NCI-H1417 (cell line): ENCODE data around the gene GBE1.

Source experiments
- DNase-seq, 3 experiments: peaks; one replicate each; lab custom pipeline; 2025; lab: John Stamatoyannopoulos, UW

Gene GBE1

DNA sequence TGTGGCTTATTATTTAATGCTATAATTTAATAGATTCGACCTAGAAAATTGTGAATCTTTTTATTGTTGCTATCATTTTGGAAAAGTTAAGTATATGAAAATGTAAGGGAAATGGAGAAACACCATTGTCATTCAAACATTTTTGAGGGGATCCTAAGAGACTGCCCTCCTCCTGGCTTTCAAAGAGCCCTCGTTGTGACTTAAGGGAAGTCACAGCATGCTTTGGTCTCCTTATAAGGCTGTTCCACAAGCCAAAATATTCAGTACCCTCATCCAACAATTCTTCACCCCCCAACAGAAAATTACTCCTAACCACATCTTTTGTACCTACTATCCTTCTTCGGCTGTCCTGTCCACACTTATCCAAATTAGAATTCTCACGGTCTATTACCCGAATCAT is 140.2 kb downstream of the GBE1 start:
- no peak for DNase-seq

DNA sequence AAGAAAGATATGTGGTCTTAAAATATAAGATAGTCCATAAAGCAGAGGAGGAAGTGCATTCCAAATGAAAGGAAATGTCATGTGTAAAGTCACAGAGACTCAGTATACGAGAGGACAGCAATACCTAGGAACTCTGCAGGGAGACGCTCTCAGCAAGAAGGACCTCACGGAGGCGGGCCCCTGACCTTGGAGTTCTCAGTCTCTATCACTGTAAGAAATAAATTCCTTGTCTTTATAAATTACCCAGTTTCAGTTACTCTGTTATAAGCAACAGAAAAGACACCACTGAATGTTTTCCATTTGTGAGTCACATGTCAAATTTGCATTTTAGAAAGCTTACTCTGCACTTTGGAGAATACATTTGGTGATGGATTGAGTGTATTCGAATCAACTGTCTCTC is 140.6 kb downstream of the GBE1 start:
- DNase-seq, result no peak

DNA sequence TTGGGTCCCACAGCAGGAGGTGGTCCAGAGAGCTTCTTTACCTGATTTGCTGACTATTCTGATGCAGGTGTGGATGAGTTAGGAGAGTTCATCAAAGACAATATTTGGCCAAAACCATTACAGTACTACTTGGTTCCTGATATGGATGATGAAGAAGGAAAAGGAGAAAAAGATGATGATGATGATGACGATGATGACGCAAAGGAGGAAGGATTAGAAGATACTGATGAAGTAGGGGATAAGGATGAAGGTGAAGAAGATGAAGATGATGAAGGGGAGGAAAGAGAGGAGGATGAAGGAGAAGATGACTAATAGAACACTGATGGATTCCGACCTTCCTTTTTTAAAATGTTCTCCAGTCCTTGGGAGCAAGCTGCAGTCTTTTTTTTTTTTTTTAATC is 148.7 kb downstream of the GBE1 start:
- no peak for DNase-seq

DNA sequence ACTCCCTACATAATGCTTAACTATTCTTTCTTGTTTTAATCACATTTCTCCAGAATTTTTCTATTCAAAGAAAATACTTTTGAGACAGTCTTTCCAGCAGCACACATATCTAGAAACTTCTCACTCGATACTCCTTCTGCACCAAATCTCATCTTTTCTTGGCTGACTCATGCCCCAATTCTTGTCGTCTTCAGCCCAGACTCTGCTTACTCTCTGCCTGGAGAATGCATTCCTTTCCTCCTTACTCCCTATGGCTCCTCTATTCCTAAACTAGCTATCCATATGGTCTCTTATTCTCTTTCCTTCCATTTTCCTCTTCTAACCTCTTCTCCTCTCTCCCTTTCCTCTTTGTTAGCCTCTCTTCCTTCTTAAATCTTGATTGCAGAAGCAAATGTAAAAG is 158.7 kb downstream of the GBE1 start:
- no peak for DNase-seq

DNA sequence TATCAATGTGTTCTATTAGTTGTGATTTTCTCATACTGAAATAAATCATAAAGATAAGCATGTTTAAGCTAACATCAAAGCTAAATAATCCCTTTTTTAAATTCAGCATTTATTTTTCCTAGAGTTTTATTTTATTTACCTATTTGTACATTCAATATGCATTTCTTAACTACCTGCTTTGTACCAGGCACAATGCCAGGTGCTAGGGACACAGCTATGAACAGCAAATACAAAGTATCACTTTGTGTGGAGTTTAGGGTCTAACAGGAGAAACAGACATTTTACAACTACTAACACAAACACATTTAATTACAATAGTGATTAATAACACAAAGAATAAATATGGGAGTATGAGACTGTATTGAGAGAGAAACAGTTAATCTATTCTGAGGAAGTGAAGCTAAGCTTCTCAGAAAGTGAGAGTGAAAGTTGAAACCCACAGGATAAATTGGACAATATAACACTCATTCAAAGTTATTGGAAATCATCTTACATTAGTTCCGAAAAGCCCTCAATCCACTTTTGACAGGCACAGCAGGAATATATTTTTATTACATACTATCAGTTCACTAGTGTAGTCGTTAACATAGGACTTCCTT is 159.6 kb downstream of the GBE1 start:
- peak in 1 of 3 experiments; percentile 1 for DNase-seq

DNA sequence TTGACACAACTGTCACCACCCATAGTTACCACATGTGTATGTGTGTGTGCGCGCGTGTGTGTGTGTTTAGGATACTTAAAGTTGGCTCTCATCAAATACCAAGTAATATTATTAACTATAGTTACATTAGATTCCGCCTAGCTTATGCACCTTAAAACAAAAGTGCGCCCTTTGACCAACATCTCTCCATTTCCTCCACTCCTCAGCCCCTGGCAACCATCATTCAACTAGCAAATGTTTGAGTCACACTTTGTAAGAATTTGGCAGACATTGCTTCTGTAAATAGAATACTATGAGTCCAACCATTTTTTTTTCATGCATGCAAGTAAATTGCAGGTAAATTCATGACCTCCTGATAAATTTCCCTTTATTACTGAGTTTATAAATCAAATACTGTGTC is 169.3 kb downstream of the GBE1 start:
- no peak for DNase-seq

DNA sequence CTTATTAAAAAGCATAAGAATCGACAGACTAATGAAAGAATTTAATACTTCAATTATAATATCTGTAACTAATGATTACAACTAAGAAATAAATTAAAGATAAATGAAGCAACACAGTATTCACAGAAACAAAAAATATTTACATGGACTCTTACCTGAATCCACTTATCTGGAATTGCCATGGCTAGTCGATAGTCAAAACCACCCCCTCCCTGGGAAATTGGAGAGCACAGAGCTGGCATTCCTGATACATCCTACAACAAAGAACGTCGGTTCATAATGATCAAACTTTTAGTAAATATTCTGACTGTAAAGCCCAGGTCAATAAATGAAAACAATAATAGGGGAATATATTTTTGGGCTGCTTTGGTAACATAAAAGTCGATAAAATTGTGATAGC is 175.5 kb downstream of the GBE1 start:
- DNase-seq, result no peak

DNA sequence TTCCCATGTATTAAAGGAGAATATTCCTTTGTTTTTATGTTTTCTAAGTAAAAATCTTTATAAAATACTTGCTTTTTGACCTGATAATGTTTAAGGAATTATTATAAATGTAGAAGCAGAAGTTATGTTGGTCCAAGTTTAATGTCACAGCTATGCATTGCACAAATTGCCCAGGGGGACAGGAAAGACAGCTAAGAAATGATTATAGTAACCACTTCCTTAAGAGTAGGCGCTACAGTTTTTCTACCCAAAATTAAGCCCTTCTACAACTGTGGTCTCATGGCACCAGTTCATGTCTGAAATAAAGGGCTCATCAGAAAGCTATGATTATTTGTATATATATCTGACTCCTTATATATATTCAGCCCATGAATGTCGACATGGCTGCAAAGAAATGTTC is 176.4 kb downstream of the GBE1 start:
- DNase-seq, result no peak

DNA sequence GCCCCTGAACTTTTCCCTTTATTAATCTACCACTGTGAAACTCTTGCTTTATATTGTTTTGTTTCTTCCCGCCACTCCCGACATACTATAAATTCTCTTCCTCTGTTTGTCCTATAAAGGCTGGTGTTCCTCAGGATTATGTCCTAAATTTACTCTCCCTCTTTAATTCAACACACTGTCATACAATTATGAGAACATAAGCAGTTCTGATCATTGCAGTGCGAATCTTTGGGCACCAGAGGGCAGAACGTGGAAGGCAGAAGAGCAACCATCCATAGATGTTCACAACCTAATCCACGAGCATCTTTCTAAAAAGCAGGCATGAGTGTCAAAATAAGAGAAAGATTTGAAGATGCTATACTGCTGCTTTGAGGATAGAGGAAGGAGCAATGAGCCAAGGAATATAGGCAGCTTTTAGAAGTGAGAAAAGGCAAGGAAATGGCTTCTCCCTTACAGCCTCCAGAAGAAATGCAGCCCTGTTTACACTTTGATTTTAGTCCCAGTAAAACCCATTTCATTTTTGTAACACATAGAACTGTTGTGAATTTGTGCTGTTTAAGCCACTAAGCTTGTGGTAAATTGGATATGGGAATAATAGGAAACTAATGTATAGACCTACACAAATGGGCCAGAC is 179.4 kb downstream of the GBE1 start:
- DNase-seq, result peak; percentile 14 to 59 (median 20)

DNA sequence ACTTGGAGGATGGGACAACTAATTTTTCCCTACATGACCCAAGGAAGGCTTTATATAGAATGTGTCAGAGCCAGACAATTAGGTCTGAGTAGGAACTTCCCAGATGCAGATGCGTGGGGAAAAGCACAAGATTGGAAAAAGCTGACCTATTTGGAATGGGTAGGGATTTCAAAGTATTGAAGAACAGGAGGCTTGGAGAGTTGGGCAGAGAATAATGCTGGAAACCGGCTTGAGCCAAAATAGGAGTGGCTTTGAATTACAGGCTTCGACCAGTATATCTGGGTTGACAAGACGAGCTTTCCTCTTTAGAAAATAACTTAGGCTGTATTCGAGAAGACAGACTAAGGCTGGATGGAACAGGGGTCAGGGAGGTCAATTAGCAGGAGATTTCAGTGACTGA is 181.1 kb downstream of the GBE1 start:
- DNase-seq, result no peak

DNA sequence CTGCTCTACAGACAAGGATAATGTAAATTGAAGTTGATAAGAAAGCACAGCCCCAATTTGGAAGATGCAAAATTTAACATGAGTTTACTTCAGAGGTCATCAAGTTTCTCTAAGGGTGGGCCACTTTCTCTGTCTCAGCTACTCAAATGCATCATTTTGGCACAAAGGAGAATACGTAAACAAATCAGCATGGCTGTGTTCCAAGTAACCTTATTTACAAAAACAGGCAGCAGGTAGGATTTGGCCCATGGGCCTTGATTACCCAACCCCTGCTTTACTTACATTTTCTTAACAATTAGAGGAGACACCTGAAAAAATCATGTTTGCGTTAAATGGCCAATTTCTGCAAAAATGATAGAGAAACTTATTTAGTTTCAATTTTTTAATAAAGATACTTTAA is 181.7 kb downstream of the GBE1 start:
- DNase-seq, result peak in 1 of 3 experiments; percentile 3

DNA sequence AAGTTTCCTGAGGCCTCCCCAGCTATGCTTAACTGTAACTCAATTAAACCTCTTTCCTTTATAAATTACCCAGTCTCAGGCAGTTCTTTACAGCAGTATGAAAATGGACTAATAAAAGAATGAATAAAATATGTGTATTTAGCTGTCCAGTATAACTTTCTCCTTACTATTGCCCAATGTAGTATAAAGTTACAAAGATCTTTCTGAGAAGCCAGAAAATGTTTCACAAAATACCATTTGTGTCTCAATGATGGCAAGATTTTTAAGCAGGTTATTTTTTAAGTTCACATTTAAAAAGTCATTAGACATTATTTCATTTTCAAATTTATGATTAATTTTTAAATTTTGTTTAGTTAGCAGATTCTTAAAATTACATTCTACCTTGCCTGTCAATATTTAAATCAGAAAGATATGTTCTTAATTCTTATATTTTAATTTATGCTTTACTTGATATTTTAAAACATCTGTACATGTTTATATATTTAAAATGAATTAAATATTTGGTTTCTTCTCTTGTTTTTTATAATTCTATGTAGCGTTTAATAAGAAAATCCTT is 189.2 kb downstream of the GBE1 start:
- no peak for DNase-seq

DNA sequence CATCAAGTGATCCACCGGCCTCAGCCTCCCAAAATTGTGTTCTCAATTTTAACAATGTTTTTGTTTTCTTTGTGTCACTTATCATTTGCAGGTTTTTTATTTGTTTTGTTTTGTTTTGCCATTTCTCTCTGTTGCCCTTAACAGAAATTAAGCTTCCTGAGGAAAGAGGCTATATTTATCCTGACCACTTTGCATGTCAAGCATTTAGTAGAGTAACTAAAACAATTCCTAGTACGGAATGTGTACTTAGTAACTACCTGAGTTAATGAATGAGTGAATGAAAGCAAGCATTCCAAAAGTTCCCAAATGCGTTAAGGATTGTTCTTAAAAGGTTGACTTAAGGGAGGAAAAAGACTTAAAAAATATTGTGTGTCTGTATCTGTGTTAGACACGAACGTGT is 193.1 kb downstream of the GBE1 start:
- DNase-seq, result no peak

DNA sequence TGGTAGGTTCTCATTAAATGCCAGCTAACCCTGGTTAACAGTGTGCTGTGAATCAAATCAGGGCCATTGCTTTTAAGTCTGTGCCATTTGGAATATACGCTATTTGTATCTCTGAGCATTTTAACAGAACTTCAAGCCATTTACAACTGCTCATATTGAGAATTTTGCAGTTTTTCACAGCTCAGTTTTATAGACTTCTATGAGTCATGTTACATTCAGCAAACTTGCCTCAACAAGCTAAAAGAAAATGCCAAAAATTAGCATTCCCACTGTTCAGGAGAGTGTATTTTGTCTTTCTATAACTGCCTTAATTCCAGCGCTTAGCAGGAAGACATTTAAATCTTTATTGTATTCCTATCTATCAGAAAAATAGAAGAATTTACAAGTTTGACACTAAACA is 196.4 kb downstream of the GBE1 start:
- no peak for DNase-seq

DNA sequence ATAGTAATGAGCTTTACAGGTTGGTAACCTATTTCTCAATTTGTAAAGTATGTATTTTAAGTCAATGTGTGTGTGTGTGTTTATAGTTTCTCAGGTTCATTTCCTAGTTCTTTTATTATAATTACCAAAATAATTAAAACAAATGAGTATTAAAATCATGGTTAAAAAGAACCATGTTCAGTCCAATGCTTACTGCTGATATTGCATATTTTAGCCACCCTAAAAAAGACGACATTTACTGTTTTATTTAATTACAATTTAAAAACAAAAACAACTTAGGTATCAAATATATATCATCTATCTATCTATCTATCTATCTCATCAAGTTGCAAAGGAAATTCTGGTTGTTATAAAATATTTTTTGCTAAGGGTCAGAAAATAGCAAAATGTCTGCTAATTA is 203.3 kb downstream of the GBE1 start:
- no peak for DNase-seq

DNA sequence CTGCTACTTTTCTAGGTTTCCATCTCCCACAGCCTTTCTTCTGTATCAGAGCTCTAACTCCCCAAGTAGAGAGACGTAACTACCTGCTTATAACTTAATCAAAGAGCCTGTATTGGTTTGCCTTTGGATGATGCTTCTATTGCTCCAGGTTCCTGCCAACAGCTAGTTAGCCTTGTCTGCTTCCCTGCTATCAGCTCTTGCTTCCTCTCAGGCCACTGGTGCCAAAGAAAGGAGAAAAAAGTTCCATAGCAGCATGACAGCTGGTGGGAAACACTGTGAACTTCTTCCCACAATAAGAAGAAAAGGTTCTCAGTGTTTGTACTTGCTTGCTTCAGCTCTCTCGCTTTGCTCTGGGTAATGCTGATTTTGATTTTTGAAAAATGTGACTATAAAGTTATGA is 206.6 kb downstream of the GBE1 start:
- DNase-seq, result no peak

DNA sequence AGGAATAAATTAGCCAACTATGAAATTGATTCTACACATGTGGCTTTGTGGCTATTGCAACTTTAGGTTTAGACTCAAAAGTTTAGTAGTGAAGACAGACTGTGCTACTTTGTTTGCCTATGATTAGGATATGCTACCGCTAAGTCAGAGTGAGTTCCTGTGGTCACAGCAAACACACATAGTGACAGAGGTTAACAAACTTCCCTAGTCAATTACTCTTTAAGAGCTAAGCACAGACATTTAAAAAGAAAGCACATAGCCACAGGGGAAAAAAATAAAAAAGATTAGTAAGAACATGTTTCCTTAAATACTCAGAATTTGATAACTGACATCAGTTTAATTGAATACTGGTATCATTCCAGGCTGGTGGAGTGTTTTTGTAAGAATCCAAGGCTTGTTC is 207.1 kb downstream of the GBE1 start:
- DNase-seq, result no peak

DNA sequence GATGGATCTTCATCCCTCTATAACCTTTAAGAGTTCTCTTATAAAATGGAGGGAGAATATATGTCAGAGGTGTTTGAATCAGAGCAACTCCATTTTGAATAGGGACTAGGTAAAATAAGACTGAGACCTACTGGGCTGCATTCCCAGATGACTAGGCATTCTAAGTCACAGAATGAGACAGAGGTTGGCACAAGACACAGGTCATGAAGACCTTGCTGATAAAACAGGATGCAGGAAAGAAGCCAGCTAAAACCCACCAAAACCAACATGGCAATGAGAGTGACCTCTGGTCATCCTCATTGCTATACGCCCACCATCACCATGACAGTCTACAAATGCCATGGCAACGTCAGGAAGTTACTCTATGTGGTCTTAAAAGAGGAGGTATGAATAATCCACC is 211.0 kb downstream of the GBE1 start:
- DNase-seq, result no peak

DNA sequence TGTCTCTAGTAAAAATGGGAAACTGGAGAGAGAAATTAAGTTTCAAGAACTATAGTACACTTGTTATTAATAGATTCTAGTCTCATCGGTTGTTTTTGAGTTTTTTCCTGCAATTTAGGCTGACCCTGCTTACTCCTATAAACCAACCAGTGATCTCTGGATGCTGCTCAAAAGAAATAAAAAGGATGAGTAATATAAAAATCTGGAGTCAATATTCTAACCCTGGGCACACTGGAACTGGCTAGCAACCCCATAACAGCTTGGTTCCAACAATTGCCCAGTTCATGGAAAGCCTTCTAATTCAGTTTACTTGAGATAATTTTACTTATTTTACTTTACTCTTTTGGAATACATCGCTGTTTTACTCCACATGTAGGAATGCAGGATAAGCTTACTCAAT is 211.6 kb downstream of the GBE1 start:
- DNase-seq, result no peak

DNA sequence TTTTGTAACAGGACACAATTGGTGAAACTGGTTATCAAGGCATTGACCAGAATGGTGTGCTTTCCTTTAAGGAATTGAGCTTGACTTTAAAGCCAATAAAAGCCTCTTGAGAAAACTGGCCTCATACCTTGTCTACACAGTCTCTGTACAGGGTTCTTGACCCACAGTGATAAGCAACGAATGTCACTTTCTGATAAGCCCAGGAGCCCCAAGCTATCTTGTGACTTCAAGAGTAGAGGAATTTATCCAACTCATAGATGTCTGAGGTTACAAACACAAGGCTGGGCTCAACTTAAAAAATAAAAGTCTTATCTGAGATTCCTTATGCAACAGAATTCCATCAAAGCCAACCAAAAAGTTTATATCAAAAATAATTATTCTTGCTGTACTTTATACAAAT is 212.1 kb downstream of the GBE1 start:
- DNase-seq, result no peak

DNA sequence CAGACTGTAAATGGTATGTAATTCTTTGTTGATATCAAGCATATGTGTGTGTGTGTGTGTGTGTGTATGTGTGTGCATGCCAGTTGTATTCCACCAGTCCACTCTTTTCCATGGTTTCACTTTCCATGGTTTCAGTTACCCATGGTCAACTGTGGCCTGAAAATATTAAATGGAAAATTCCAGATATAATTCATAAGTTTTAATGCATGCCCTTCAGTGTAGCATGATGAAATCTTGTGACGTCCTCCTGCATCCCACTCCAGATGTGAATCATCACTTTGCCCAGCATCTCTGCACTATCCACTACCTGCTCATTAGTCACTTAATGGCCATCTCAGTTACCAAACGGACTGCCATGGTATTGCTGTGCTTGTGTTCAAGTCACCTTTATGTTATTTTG is 215.9 kb downstream of the GBE1 start:
- DNase-seq, result no peak

DNA sequence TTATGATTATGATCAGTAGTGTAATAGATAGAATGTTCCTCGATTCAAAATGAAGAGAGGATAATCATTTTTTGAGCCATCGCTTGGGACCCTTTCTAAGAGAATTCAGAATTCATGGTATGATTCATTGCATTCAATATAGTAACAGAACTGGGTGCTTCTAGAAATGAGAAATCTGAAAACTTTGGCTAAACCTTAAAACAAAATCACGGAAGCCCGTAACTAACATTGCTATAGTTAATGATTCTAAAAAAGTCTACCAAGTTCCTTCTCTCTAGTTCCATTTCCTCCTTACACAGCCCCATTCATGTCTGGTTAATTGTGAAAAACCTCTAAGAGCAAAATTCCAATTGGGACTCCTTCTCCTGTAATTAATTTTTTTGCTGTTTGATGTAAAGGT is 217.1 kb downstream of the GBE1 start:
- no peak for DNase-seq

DNA sequence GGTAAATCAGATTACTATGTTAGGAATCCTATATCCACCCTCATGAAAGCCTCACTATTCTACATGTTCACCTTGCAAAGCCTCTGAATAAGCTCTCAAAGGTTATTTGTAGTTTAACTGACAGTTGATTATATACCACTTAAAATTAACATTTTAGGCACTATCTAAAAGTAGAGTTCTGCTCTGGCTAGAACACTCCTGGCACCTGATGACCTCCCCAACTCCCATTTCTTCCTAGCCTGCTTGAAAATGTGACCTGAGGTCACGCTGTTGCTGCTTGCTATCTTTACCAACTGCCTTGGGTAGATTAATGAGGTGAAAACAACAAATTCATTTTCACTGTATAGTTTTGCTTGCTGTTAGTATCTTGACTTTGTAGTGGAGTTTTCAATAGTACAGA is 220.7 kb downstream of the GBE1 start:
- no peak for DNase-seq

DNA sequence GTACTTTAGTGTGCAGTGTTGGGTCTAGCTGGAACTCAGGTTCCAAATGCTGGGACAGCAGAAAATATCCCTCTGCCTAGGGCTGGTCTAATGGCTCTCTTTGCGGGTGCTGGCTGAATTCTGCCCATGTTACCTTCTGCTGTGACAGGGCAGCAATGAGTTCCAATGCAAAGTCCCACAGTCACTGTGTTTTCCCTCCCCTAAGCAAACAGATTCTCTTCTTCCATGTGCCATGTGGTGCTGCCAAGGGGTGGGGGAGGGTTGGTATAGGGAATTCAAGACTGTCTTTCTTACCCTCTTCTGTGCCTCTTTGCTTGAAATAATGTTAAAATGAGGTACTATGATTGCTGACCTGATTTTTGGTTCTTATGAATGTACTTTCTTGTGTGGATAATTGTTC is 229.6 kb downstream of the GBE1 start:
- DNase-seq, result no peak
